AG09319 (cell line): ENCODE results near the gene SARM1.

Experiments
- DNase-seq: peaks from one replicate; pipeline ENCODE4 v3.0.0-alpha.2; 2010; ENCODE audit warnings: low read depth; ENCODE audit errors: extremely low read depth
- CTCF ChIP-seq: IDR thresholded peaks from 2 replicates; pipeline ENCODE4 v1.5.1; 2011; ENCODE audit warnings: low read depth, mild to moderate bottlenecking, inconsistent platforms, low read length, moderate library complexity

Gene SARM1

GRCh38 chr17:28328325-28328724 is 43.2 kb upstream of the SARM1 start:
- no peak for DNase-seq
- TF ChIP-seq CTCF: no peak

- no peak for TF ChIP-seq CTCF
These were observed 40.8 kb upstream of the SARM1 start for GRCh38 chr17:28330671-28331070.

GRCh38 chr17:28331891-28332420 is 39.5 kb upstream of the SARM1 start:
- no peak for DNase-seq
- no peak for TF ChIP-seq CTCF

More at GRCh38 chr17:28330671-28331070, 40.8 kb upstream of the SARM1 start:
- DNase-seq: no peak

GRCh38 chr17:28333083-28333746 is 38.3 kb upstream of the SARM1 start:
- DNase-seq: no peak
- TF ChIP-seq CTCF: no peak

- no peak for TF ChIP-seq CTCF
These were observed 37.3 kb upstream of the SARM1 start for GRCh38 chr17:28334171-28334570.

GRCh38 chr17:28334666-28335200 is 36.8 kb upstream of the SARM1 start:
- DNase-seq: no peak
- TF ChIP-seq CTCF: no peak

More at GRCh38 chr17:28334171-28334570, 37.3 kb upstream of the SARM1 start:
- DNase-seq: no peak

GRCh38 chr17:28335201-28335958 is 36.1 kb upstream of the SARM1 start, which contains the start of the genes IFT20 and TNFAIP1:
TSS of gene IFT20 (minus strand) at chr17:28335472. CDS start at chr17:28331985, 3,487 bp downstream.
TSS of gene TNFAIP1 (plus strand) at chr17:28335761. CDS start at chr17:28339522, 3,761 bp downstream.
- no peak for TF ChIP-seq CTCF
- peak; percentile 100 for DNase-seq
